Stimulated activated naive B cell treated with anti-CD40 and anti-IgM and Interleukin-4, amounts not matched to agents 10 μg/mL and 1 μg/mL and 100 μg/mL, for 72 hours (primary cell): ENCODE measurements around the gene TDRD7.
"Not testable (repeated sequence)": the region's sequence is repeated elsewhere in the genome, so short reads cannot be mapped to it uniquely, and the experiment has no call there.

Experiments used
- ATAC-seq, 2 donors: fragments of 150-1000 bp; cut with Tn5 transposase; replicated peaks; 2 replicates each; pipeline ENCODE4 v1.10.0; 2021; ENCODE audit warnings: moderate library complexity in 1 of 2
- DNase-seq: peaks from one replicate; pipeline ENCODE4 v3.0.0; 2021
- H3K27ac Mint-ChIP-seq: one replicate; pipeline ENCODE4 v1.8.0; 2022; ENCODE audit warnings: mild to moderate bottlenecking, mixed read lengths
- H3K27me3 Mint-ChIP-seq, 2 donors: one replicate each; pipeline ENCODE4 v1.8.0; 2022; ENCODE audit warnings: mixed read lengths in 2 of 2
- H3K36me3 Mint-ChIP-seq, 2 donors: one replicate each; pipeline ENCODE4 v1.8.0; 2022; ENCODE audit warnings: mixed read lengths in 2 of 2, mild to moderate bottlenecking in 1 of 2
- H3K4me1 Mint-ChIP-seq, 2 donors: one replicate each; pipeline ENCODE4 v1.8.0; 2022; ENCODE audit warnings: mixed read lengths in 2 of 2, mild to moderate bottlenecking in 1 of 2
- H3K4me3 Mint-ChIP-seq, 2 donors: one replicate each; pipeline ENCODE4 v1.8.0; 2022; ENCODE audit warnings: mild to moderate bottlenecking in 2 of 2, mixed read lengths in 2 of 2, moderate library complexity in 1 of 2
- H3K9me3 Mint-ChIP-seq, 2 donors: one replicate each; pipeline ENCODE4 v1.8.0; 2022; ENCODE audit warnings: mixed read lengths in 2 of 2, mild to moderate bottlenecking in 1 of 2

TDRD7 gene

GRCh38 chr9:97487107-97487506 is 75.2 kb downstream of the TDRD7 start:
- ATAC-seq = no peak
- peaks cover 0 to 5% of the 10 kb centered on the region in 2 donors for H3K9me3 Mint-ChIP-seq

GRCh38 chr9:97487861-97488260 is 76.0 kb downstream of the TDRD7 start:
- Mint-ChIP-seq H3K4me3 (no peak overlapping the region), H3K9me3 (peaks cover 0 to 5% of the 10 kb centered on the region in 2 donors), H3K36me3 (peaks cover 57 to 68% of the 10 kb centered on the region in 2 donors), H3K27ac (no peak overlapping the region), H3K4me1 (no peaks in the 10 kb centered on the region), H3K27me3 (no peaks in the 10 kb centered on the region)
- DNase-seq = no peak
- ATAC-seq = no peak

More at GRCh38 chr9:97487107-97487506, 75.2 kb downstream of the TDRD7 start:
- peaks cover 51 to 68% of the 10 kb centered on the region in 2 donors for H3K36me3 Mint-ChIP-seq
- no peaks in the 10 kb centered on the region for H3K27me3 Mint-ChIP-seq
- no peak for DNase-seq
- H3K4me1 Mint-ChIP-seq = no peaks in the 10 kb centered on the region
- no peak overlapping the region for H3K4me3 Mint-ChIP-seq
- H3K27ac Mint-ChIP-seq = no peak overlapping the region

- no peak for ATAC-seq
- Mint-ChIP-seq H3K4me3 (no peak overlapping the region), H3K27ac (no peak overlapping the region)
Measured at GRCh38 chr9:97491216-97491999, 79.5 kb downstream of the TDRD7 start.

GRCh38 chr9:97497558-97498375 is 85.9 kb downstream of the TDRD7 start:
- H3K27ac Mint-ChIP-seq, H3K4me3 Mint-ChIP-seq, H3K4me1 Mint-ChIP-seq, H3K9me3 Mint-ChIP-seq, DNase-seq, ATAC-seq: not testable (repeated sequence)
- peaks cover 20 to 27% of the 10 kb centered on the region in 2 donors for H3K27me3 Mint-ChIP-seq
- peaks cover 21 to 26% of the 10 kb centered on the region in 2 donors for H3K36me3 Mint-ChIP-seq

More at GRCh38 chr9:97491216-97491999, 79.5 kb downstream of the TDRD7 start:
- no peak for DNase-seq
- Mint-ChIP-seq H3K27me3 (no peaks in the 10 kb centered on the region), H3K4me1 (no peaks in the 10 kb centered on the region), H3K36me3 (peaks cover 60 to 63% of the 10 kb centered on the region in 2 donors), H3K9me3 (peaks cover 0 to 3% of the 10 kb centered on the region in 2 donors)

GRCh38 chr9:97498846-97499245 is 87.0 kb downstream of the TDRD7 start:
- not testable (repeated sequence) for H3K9me3 Mint-ChIP-seq, H3K27ac Mint-ChIP-seq, DNase-seq, ATAC-seq, H3K4me3 Mint-ChIP-seq
- peaks cover 30 to 38% of the 10 kb centered on the region in 2 donors for H3K27me3 Mint-ChIP-seq
- peaks cover 13 to 15% of the 10 kb centered on the region in 2 donors for H3K4me1 Mint-ChIP-seq
- peaks cover 17 to 21% of the 10 kb centered on the region in 2 donors for H3K36me3 Mint-ChIP-seq

- Mint-ChIP-seq H3K27me3 (peaks cover 36 to 50% of the 10 kb centered on the region in 2 donors), H3K4me1 (peaks cover 13 to 15% of the 10 kb centered on the region in 2 donors), H3K36me3 (peaks cover 17 to 20% of the 10 kb centered on the region in 2 donors), H3K9me3 (peaks cover 4% of the 10 kb centered on the region in 2 donors), H3K27ac (no peak overlapping the region), H3K4me3 (no peak overlapping the region)
- ATAC-seq (peak in 1 of 2 donors; percentile 18), DNase-seq (no peak)
Measured at GRCh38 chr9:97500263-97500662, 88.4 kb downstream of the TDRD7 start.

- H3K36me3 Mint-ChIP-seq = peaks cover 13 to 15% of the 10 kb centered on the region in 2 donors
- peak overlapping the region; percentile 54 to 74 for H3K4me3 Mint-ChIP-seq
- no peak for ATAC-seq
- peaks cover 4% of the 10 kb centered on the region in 2 donors for H3K9me3 Mint-ChIP-seq
- peaks cover 36 to 50% of the 10 kb centered on the region in 2 donors for H3K27me3 Mint-ChIP-seq
- no peak for DNase-seq
- peaks cover 13 to 15% of the 10 kb centered on the region in 2 donors for H3K4me1 Mint-ChIP-seq
- no peak overlapping the region for H3K27ac Mint-ChIP-seq
Measured at GRCh38 chr9:97500765-97501176, 88.9 kb downstream of the TDRD7 start.

GRCh38 chr9:97501177-97501971 is 89.5 kb downstream of the TDRD7 start, which contains the start of gene TMOD1:
TSS of gene TMOD1 (plus strand) at chr9:97501666. CDS start at chr9:97524189, 22,523 bp downstream.
- ATAC-seq = peak; percentile 67 to 77

GRCh38 chr9:97501972-97502221 is 90.0 kb downstream of the TDRD7 start:
- Mint-ChIP-seq H3K36me3 (peaks cover 3 to 6% of the 10 kb centered on the region in 2 donors), H3K4me1 (peaks cover 13 to 15% of the 10 kb centered on the region in 2 donors), H3K27ac (no peak overlapping the region), H3K27me3 (peaks cover 36 to 50% of the 10 kb centered on the region in 2 donors), H3K4me3 (peak overlapping the region; percentile 65 to 71), H3K9me3 (peaks cover 2% of the 10 kb centered on the region in 2 donors)
- ATAC-seq (peak; percentile 44 to 55), DNase-seq (no peak)

More at GRCh38 chr9:97501177-97501971, 89.5 kb downstream of the TDRD7 start, which contains the start of gene TMOD1:
- H3K27ac Mint-ChIP-seq = no peak within 1 kb of the TSS
- DNase-seq = peak; percentile 9
- peaks cover 36 to 50% of the 10 kb centered on the region in 2 donors for H3K27me3 Mint-ChIP-seq
- peaks cover 4% of the 10 kb centered on the region in 2 donors for H3K9me3 Mint-ChIP-seq
- H3K4me1 Mint-ChIP-seq = peaks cover 13 to 15% of the 10 kb centered on the region in 2 donors
- peak within 1 kb of the TSS; percentile 65 to 74 for H3K4me3 Mint-ChIP-seq
- peaks cover 9 to 11% of the 10 kb centered on the region in 2 donors for H3K36me3 Mint-ChIP-seq

GRCh38 chr9:97502222-97502983 is 90.5 kb downstream of the TDRD7 start:
- Mint-ChIP-seq H3K27ac (no peak overlapping the region), H3K4me3 (peak overlapping the region; percentile 65 to 71), H3K27me3 (peaks cover 36 to 50% of the 10 kb centered on the region in 2 donors), H3K9me3 (peaks cover 0 to 2% of the 10 kb centered on the region in 2 donors), H3K4me1 (peaks cover 13 to 15% of the 10 kb centered on the region in 2 donors), H3K36me3 (peaks cover 0 to 3% of the 10 kb centered on the region in 2 donors)
- ATAC-seq (peak; percentile 35), DNase-seq (no peak)

- peaks cover 13 to 15% of the 10 kb centered on the region in 2 donors for H3K4me1 Mint-ChIP-seq
- no peak for DNase-seq
Measured at GRCh38 chr9:97502984-97503861, 91.3 kb downstream of the TDRD7 start.

GRCh38 chr9:97503862-97504210 is 91.9 kb downstream of the TDRD7 start:
- peaks cover 13 to 15% of the 10 kb centered on the region in 2 donors for H3K4me1 Mint-ChIP-seq
- no peak overlapping the region for H3K4me3 Mint-ChIP-seq
- H3K9me3 Mint-ChIP-seq = no peaks in the 10 kb centered on the region
- peaks cover 33 to 42% of the 10 kb centered on the region in 2 donors for H3K27me3 Mint-ChIP-seq
- no peak overlapping the region for H3K27ac Mint-ChIP-seq
- DNase-seq (no peak), ATAC-seq (no peak)
- H3K36me3 Mint-ChIP-seq = no peaks in the 10 kb centered on the region

More at GRCh38 chr9:97502984-97503861, 91.3 kb downstream of the TDRD7 start:
- peaks cover 0 to 2% of the 10 kb centered on the region in 2 donors for H3K9me3 Mint-ChIP-seq
- peaks cover 0 to 3% of the 10 kb centered on the region in 2 donors for H3K36me3 Mint-ChIP-seq
- H3K27me3 Mint-ChIP-seq = peaks cover 36 to 48% of the 10 kb centered on the region in 2 donors
- H3K27ac Mint-ChIP-seq = no peak overlapping the region
- ATAC-seq = peak in 1 of 2 donors; percentile 12
- H3K4me3 Mint-ChIP-seq = peak overlapping the region; percentile 65 to 66
